Subcutaneous adipose tissue (tissue), 4 donors: Measurements from ENCODE around the gene SLC10A1. TPM values are rescaled to one million over a fixed set of nuclear protein-coding genes. Genes with fewer than 3 reads are reported as not detected.

ENCODE experiments used
- CTCF ChIP-seq: fragments of 450-650 bp; IDR thresholded peaks from one replicate; pipeline ENCODE4 v1.5.1; 2016; ENCODE audit warnings: low read depth, mild to moderate bottlenecking, control low read depth, antibody characterized with exemption, moderate library complexity
- total RNA-seq, 4 donors: library from RNA; depleted of rRNA; stranded (reverse); fragments of >200 nt; gene quantifications; one replicate each; pipeline ENCODE4 v1.1.0, GENCODE V29; 2016

The SLC10A1 gene
- total RNA-seq, 4 donors from 2014 or later: not detected

GRCh38 chr14:69838881-69839416 is 41.9 kb upstream of the SLC10A1 start:
- no peak for TF ChIP-seq CTCF

DNA sequence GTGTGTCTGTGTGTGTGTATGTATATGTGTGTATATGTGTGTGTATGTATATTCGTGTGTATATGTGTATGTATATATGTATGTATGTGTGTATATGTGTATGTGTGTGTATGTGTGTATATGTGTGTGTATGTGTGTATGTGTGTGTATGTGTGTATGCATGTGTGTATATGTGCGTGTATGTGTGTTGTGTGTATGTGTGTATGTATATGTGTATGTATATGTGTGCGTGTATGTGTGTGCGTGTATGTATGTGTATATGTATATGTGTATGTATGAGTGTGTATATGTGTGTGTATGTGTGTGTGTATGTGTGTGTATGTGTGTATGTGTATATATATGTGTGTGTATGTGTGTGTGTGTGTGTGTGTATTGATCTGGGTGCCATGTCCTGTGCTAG is 31.8 kb upstream of the SLC10A1 start:
- no peak for TF ChIP-seq CTCF

DNA sequence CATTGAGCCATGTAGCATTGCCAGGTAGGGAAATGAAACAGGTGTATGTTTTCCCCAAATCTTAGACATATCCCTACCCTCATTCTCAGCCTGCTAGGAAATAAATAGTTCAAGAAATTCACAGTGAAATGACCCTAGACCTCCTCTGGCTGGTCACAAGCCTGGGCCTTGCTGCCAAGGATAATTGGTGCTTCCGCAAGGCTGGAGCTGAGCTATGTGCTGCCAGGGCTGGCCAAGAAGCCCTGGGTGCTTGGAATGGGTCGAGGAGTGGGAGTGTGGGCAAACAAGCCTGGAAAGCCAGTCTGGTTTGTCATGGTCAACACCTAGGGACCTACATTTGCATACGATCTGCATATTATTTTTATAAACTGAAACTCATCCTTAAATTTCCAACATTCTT is 31.3 kb upstream of the SLC10A1 start:
- no peak for TF ChIP-seq CTCF

- TF ChIP-seq CTCF: no peak
Measured at GRCh38 chr14:69827560-69827959, 30.5 kb upstream of the SLC10A1 start.

DNA sequence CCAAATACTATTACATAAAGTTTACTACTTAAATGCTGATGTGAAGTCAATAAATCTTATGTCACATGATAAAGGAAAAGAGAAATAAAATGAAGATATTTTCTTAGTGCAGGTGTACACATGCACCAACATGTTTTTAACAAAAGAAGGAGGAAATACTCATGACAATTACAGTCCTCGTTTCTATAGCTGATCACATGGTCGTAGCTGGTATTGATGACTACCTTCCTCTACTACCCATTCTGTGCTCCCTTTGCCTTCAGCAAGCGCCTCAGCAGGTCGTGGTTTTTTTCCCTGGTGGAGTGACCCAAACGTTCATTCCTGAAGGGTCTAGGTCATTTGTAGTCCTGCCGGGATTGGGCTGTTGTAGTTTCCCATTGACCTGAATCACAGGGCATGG is 25.4 kb upstream of the SLC10A1 start:
- TF ChIP-seq CTCF: no peak

DNA sequence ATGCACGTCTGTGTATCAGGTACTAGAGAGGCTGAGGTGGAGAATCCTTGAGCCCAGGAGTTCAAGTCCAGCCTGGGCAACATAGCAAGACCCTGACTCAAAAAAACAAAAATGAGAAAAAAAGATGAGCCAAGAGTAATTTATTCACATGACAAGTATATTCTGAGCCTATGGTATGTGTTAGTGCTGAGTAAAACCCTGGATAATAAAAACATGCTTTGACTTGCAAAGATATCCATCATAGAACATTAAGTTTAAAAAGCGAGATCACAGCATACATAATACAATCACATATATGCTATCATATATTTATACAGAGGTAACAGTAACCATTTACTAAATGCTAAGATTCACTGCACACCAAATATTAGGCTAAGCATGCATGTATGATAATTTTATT is 23.9 kb upstream of the SLC10A1 start:
- TF ChIP-seq CTCF: no peak

DNA sequence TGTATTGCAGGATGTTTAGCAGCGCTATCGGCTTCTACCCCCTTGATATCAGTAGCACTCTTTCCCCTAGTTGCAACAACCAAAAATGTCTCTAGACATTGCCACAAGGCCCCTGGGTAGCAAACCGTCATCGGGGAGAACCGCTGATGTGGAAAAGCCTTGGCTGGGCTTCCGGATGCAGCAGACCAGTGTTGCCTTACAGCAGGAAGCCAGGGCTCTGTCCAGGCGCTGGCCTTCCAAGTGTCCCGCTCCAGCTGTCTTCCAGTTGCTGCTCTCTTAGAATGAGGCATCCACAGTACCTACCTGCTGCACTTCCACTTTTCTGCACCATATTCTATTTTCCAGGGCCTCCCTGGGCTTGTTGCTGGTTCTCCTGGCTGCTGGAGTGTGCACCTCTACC is 22.6 kb upstream of the SLC10A1 start:
- no peak for TF ChIP-seq CTCF
